Neural crest cell (in vitro differentiated cells): ENCODE data around the gene ATP5F1E. TPM values are rescaled to one million over a fixed set of nuclear protein-coding genes. Genes with fewer than 3 reads are reported as not detected.

Experiments used
- DNase-seq: peaks from one replicate; pipeline ENCODE4 v3.0.0; 2021; ENCODE audit warnings: low read depth, mixed read lengths, low spot score
- H3K27ac Mint-ChIP-seq: one replicate; pipeline ENCODE4 v1.8.0; 2021; ENCODE audit warnings: mild to moderate bottlenecking, mixed read lengths; ENCODE audit not compliant: unreplicated experiment
- H3K27me3 Mint-ChIP-seq: 2 replicates; pipeline ENCODE4 v1.8.0; 2021; ENCODE audit warnings: low read depth, mild to moderate bottlenecking, mixed read lengths
- H3K36me3 Mint-ChIP-seq: 2 replicates; pipeline ENCODE4 v1.8.0; 2021; ENCODE audit warnings: low read depth, mild to moderate bottlenecking, mixed read lengths
- H3K4me1 Mint-ChIP-seq: 2 replicates; pipeline ENCODE4 v1.8.0; 2021; ENCODE audit warnings: mixed read lengths
- H3K4me3 Mint-ChIP-seq: one replicate; pipeline ENCODE4 v1.8.0; 2021; ENCODE audit warnings: mild to moderate bottlenecking, mixed read lengths
- H3K9me3 Mint-ChIP-seq: 2 replicates; pipeline ENCODE4 v1.8.0; 2021; ENCODE audit warnings: mixed read lengths
- total RNA-seq: library from RNA; stranded (reverse); gene quantifications from 2 replicates; pipeline ENCODE4 v1.2.1, GENCODE V29; 2021
- TF ChIP-seq, protein P1 (sequence below): fragments of 200-600 bp; sonication (generic); conservative IDR thresholded peaks from 2 replicates; pipeline ENCODE4 v1.5.0; 2021; ENCODE audit warnings: antibody characterized with exemption, mild to moderate bottlenecking

The ATP5F1E gene
- total RNA-seq, 1 donor from 2014 or later, result 66.0 TPM

DNA sequence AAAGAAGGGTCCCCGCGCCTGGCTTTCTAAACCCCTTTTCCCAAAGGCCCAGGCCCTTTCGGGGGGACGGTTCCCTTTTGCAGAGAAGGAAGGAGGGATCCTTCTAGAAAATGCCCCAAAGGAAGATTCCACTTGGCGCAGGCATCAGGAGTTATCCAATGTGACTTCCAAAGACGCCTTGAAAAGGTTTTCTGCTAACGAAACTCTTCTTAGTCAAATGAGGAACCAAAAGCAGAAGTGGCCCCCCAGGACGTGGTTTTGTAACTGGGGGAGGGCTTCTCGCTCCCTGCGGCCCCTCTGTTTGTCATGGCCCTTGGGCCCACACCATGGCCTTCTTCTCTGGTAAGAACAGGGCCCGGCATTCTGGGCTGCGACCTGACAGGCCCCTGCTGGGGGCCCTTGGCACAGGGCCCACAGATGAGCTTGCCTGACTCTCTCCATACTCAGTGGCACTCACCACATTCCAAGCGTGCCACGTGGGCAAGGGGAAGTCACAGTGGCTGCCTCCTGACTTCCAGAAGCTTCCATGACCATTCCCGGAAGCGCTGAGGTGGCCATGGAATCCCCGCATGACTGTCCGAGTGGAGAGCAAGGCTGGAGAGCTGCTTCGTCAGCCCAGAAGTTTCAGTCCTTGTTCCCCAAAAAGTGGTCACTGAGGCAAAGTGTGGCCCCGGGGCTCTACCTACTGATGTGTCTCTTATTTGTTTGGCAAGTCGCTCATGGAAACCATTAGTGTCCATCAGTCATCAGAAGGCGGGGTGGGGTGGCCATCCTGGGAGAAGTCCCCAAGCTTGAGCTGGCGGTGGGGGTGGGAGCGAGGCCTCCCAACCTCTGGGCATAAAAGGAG lies 24.2 kb downstream of the ATP5F1E start:
- H3K27ac Mint-ChIP-seq, result no peak overlapping the region
- no peaks in the 10 kb centered on the region for H3K9me3 Mint-ChIP-seq
- H3K4me1 Mint-ChIP-seq, result peaks cover 41% of the 10 kb centered on the region
- TF ChIP-seq, protein P1, sequence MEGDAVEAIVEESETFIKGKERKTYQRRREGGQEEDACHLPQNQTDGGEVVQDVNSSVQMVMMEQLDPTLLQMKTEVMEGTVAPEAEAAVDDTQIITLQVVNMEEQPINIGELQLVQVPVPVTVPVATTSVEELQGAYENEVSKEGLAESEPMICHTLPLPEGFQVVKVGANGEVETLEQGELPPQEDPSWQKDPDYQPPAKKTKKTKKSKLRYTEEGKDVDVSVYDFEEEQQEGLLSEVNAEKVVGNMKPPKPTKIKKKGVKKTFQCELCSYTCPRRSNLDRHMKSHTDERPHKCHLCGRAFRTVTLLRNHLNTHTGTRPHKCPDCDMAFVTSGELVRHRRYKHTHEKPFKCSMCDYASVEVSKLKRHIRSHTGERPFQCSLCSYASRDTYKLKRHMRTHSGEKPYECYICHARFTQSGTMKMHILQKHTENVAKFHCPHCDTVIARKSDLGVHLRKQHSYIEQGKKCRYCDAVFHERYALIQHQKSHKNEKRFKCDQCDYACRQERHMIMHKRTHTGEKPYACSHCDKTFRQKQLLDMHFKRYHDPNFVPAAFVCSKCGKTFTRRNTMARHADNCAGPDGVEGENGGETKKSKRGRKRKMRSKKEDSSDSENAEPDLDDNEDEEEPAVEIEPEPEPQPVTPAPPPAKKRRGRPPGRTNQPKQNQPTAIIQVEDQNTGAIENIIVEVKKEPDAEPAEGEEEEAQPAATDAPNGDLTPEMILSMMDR, result no peak
- H3K4me3 Mint-ChIP-seq, result peak overlapping the region; percentile 68
- no peaks in the 10 kb centered on the region for H3K36me3 Mint-ChIP-seq
- H3K27me3 Mint-ChIP-seq, result no peaks in the 10 kb centered on the region
- DNase-seq, result no peak

DNA sequence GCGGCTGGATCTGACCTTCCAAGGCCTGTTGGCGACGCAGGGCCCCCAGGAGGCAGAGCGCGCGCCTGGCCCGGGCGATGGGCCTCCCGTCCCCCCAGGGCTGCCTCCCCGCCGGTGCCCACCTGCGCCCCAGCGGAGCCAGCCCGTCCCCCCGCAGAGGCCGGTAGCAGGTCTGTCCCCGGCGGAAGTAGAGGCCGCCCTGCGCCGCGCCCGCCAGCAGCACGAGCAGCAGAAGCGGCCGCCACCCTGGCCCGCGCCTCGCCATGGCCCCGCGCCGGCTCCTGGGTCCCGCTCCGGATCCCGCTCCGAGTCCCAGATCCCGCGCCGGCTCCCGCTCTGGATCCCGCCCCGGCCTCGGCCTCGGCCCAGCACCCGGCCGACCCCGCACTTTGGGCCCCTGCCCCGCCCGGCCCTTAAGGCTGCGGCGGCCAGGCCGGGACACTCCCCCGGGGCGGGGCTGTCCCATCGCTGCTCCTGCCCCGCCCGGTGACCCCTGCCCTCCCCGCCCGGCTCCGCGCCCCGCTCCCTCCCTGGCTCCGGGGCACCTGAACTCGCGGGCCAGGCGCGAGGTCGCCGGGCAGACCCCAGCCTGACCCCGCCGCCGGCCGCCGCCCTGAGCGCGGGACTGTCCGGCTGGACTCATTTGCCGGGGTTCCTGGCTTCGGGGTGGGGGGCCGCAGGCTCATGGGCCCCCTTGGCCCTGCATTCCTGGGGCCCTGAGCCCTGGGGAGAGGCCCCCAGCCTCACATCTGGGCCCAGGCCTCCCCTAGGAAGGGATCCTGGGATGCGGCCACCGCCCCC lies 25.1 kb downstream of the ATP5F1E start, which contains the start of gene CTSZ:
Gene CTSZ, minus strand, starts transcription at position 391 of the 801 bp plus-strand sequence. Its CDS starts 126 bp downstream, at position 265.
- no peak within 1 kb of the TSS for H3K27ac Mint-ChIP-seq
- TF ChIP-seq, protein P1, result no peak
- DNase-seq, result no peak
- H3K27me3 Mint-ChIP-seq, result no peaks in the 10 kb centered on the region
- H3K4me3 Mint-ChIP-seq, result peak within 1 kb of the TSS; percentile 68
- no peaks in the 10 kb centered on the region for H3K9me3 Mint-ChIP-seq
- peaks cover 49% of the 10 kb centered on the region for H3K4me1 Mint-ChIP-seq
- H3K36me3 Mint-ChIP-seq, result no peaks in the 10 kb centered on the region

DNA sequence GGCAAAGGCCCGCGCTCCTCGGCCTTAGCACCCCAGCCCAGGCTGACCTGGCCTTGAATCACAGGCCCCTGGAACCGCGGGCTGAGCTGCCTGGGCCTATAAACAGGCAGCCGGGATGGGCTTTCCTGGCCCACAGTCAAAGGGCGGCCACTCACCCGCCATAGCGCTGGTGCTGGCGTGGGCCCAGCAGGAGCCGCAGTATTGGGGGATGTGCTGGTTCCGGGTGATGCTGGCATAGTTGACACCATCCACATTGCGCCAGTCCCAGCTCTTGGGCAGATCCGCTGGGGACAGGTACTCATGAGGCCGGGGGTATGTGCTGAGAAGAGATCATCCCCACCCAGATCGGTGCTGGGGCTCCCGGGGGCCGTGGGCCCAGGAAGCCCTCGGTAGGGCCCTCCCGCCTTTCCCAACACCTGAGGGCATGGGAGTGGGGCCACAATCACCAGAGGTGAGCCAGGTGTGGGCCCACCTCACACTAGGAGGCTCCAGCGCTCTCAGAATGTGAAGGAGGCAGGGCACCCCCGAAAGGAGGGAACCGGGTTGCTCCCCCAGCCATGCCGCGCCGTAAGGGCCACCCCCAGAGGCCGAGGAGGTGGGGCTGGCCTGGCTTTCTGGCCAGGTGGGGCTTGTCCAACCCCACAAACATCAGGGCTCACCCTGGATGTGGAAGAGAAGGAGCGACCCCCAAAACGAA lies 25.8 kb downstream of the ATP5F1E start:
- H3K27ac Mint-ChIP-seq, result no peak overlapping the region
- no peak for DNase-seq

DNA sequence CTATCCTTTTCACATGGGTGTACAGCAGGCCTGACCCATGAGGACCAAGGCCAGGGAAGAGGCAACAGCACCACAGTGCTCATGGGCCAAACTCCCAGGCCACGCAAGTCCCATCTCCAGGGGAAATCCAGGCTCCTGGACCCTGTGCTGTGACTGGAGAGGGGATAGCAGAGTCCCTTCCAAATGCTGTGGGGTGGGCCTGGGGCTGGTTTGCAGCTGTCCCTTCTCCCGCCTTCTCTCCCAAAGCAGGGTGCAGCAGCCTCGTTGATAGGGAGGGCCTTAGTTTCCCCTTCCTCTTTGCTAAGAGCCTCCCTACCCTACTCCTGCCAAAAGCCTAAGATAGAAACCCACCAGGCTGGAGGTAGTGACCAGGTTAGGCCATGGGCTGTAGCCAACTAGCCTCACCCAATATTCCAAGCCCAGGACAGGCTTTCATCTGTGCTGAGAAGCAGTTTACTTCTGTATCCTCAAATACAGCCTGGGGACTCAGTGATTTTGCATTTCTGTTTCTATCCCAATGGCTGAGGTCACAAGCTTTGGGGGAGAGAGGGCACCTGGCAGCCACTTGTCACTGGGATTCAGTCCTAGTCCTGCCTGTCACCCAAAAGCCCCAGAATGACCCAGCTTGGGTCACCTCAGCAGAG lies 26.5 kb downstream of the ATP5F1E start:
- H3K36me3 Mint-ChIP-seq, result no peaks in the 10 kb centered on the region
- DNase-seq, result no peak
- no peaks in the 10 kb centered on the region for H3K9me3 Mint-ChIP-seq
- TF ChIP-seq, protein P1, result no peak
- H3K27me3 Mint-ChIP-seq, result no peaks in the 10 kb centered on the region
- H3K4me3 Mint-ChIP-seq, result peak overlapping the region; percentile 68
- peaks cover 39% of the 10 kb centered on the region for H3K4me1 Mint-ChIP-seq
- peak overlapping the region; percentile 57 for H3K27ac Mint-ChIP-seq

More for the DNA sequence above, 25.8 kb downstream of the ATP5F1E start:
- peak overlapping the region; percentile 68 for H3K4me3 Mint-ChIP-seq
- H3K36me3 Mint-ChIP-seq, result no peaks in the 10 kb centered on the region
- TF ChIP-seq, protein P1, result no peak
- H3K9me3 Mint-ChIP-seq, result no peaks in the 10 kb centered on the region
- no peaks in the 10 kb centered on the region for H3K27me3 Mint-ChIP-seq
- H3K4me1 Mint-ChIP-seq, result peaks cover 46% of the 10 kb centered on the region
